ENCODE results near the gene MSI2.
A peak's percentile ranks its signal among the peaks of the same experiment; 100 is the strongest.

Gene MSI2

DNA sequence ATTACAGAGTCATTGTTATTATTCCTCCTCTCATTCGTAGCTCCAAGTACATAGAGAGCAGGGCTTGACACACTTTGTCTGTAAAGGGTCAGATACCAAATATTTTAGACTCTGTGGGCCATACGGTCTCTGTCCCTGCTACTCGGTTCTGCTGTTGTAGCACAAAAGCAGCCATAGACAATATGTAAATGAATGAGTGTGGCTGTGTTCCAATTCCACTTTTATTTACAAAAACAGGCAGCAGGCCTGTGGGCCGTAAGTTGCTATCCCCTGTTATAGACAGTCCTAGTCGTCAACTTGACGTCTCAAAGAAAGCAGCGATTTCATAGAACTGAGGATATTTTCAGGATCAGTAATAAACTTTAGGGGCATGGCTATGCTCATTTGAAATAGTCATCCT lies 161.6 kb downstream of the MSI2 start:
- no peak for DNase-seq (ENCODE audit: low spot score)

DNA sequence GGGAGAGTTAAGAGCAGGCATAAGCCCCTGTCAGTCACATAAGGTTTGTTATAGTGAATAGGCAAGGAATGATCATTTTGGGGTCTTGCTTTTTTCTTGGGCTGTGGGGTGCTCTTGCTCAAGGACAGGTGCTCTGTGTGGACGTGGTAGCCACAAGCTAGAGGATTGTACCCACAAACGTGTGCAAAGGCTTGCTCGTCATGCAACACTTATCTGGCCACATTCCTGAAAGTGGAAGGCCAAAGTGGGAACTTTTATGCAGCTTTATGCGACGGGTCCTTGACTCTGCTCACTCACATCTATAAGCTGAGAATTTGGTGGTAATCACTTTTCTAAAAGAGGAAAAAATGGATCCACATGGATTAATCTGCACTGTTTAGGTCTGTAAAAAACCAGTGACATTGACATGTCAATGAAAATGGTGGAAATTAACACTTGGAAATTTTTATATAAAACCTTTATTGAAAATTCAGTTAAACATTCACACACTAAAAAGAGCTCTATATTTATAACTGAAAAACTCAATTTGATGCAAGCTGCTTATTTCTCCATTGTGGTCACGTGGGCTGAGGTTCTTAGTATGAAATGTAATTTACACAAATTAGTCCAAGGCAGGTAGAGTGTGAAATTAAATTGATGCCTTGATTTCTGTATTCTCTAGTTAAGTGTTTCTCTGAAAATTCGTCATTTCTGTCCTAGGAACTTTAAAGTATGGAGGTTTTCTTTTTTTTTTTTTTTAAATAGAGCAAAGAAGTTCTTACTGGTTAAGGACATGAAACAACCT lies 162.3 kb downstream of the MSI2 start:
- no peak for DNase-seq (ENCODE audit: low spot score)

DNA sequence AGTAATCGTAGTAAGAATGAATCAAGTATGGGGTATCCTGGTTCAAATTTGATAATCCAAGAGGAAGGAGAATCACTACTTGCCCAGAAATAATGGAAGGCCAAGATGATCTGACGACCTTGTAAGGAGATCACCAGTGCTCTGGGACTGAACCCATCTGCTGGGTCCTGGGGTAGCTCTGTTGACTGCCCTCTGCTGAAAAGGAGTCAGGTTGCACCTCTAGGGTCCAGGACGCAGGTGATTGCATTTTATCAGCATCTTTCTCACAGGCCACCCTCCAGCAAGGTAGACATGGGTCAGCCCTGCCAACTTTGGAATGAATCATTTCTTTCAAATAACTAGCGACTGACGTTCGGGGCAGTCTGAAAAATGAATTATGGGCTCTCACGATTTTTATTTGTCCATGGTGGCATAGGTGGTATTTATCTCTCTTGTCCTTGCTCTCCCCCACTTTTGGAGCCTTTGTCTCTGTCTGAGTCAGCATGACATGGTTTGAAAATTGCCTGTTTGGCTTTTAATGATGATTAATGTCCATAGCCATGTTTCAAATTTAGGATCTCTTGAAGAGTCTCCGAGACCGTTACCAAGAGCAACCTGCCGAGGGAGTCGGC lies 163.7 kb downstream of the MSI2 start:
- no peak for DNase-seq (ENCODE audit: low spot score)

DNA sequence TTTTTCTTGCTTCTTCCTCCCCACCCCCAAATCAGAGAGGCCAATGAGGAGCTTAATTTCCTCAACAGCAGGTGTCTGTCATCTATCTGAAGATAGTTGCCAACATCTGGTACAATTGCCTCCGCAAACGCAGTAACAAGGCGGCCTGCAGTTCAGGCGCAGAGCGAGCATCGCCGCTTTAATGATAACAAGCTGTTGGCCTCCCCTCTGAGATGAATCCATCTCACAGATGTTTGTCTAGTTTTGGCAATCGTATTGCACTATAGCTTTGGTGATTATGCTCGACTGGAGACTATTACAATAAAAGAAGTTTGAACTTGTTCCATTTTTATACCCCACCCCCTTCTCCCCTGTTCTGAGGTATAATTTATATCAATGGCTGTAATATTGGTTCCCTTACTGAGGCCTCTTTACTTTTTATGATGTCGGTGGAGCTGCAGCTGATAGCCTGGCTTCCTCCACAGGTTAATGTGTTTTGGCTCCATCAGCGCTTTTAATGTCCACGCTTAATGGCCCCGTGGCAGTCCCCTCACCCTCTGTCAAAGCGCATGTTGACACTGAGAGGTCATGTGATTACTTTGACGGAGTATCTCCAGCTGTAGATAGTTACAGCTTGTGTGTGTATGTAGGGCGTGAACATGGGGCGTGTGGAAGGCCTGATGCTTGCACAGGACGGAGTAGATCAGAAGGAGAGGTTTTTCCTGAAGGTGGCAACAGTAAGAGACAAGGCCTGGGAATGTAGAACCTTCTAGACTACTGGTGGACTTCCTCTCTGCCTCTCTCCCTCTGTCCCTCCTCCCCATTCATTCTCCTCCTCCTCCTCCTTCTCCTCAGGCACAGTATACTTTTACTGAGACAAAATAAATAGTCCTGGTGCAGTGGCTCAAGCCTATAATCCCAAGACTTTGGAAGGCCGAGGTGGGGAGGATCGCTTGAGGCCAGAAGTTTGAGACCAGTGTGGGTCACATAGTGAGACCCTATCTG lies 164.7 kb downstream of the MSI2 start:
- DNase-seq (ENCODE audit: low spot score), result no peak

DNA sequence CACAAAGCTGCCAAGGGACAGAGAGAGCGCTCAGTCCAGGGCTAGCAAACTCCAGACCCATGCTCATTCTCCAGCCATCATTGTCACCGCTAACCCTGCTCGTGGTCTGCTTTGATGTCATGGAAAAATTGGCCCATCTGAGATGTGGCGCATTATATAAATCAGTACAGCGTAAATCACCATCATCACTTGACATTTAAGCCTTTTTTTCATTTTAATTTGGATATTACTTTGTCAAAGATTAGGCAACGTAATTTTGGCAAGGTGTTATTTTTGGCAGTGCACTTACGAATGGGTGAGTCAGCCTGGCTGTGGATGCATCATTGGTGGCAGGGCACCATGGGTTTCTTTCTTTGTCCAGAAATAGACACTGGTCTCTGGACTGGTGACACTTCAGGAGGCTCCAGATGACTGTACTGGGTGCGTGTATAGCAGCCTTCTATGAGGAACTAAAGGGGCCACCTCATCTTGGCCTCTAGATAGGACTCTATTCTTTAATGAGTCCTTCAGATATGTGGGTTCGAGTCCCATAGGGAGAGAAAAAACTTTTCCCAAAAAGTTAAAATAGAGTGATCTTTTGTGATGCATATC lies 166.3 kb downstream of the MSI2 start:
- peak; percentile 50 for DNase-seq (ENCODE audit: low spot score)

DNA sequence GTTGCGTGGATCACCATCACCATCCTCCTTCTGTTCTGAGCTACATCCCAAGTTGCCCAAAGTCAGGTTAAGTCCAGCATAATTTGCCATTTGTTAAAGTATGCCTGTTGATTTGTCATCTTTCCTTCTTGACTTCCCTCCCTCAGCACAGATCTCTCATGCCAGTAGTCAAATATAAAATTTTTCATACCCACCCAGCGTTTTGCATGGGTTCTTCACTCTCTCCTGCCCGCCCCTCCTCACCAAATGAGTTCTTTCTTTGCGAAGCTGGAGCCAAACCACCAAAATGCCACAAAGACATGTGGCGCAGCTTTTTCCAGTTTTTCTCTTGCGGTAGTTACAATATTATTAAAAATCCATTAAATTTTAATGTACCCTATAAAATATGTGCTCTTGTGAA lies 167.2 kb downstream of the MSI2 start:
- no peak for DNase-seq (ENCODE audit: low spot score)

DNA sequence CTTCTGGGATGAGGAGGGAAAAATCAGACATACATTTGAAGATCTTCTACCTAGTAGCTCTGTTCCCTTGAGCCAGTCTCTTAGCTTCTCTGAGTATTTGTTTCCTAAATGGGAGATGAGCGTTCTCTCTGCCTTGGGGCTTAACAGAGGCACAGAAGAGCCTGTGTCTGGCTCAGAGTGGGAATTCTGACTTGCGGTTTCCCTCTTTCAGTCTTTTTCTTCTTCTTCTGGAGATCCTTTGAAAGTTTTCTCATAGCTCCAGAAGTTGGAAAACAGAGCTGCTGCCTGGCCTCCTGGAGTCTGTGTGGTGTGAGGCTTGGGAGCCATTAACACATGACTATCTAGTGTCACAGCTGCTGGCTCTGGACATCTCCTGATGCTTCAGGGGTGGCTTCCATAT lies 167.9 kb downstream of the MSI2 start:
- DNase-seq (ENCODE audit: low spot score), result no peak

DNA sequence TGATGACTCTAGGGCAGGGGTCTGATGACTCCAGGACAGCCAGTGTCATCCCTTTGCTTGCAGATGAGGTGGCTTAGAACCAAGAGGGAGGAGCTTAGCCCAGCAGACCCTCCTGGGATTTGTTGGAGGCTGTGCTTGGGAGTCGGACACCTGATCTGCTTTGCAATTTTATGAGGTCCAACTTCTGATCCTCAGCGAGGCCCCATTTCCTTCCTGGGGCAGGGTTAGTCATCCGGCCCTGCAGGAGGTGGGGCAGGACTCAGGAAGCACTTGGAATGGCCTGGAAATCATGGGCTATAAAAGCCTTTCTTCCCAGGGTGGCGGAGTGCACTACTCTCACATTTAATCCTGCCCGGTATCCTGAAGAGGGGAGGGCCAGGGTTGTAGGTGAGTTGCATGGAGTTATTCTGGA lies 168.5 kb downstream of the MSI2 start:
- DNase-seq (ENCODE audit: low spot score), result no peak

DNA sequence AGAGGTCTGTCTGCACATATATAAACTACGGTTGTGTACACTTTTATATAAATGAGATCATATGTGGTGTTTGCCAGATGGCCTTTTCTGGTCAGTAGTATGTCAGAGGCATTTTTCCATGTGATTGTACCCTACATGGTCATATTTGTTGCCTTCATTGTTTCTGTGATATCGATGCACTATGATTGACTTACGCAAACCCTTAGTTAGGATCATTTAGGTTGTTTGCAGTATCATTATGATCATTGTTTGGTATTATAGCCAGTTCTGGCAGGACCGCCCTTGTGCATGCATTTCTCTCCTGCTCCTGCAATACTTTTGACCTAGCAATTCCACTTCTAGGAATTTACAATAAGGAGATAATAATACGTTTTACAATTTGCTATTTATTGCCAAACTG lies 169.1 kb downstream of the MSI2 start:
- no peak for DNase-seq (ENCODE audit: low spot score)

DNA sequence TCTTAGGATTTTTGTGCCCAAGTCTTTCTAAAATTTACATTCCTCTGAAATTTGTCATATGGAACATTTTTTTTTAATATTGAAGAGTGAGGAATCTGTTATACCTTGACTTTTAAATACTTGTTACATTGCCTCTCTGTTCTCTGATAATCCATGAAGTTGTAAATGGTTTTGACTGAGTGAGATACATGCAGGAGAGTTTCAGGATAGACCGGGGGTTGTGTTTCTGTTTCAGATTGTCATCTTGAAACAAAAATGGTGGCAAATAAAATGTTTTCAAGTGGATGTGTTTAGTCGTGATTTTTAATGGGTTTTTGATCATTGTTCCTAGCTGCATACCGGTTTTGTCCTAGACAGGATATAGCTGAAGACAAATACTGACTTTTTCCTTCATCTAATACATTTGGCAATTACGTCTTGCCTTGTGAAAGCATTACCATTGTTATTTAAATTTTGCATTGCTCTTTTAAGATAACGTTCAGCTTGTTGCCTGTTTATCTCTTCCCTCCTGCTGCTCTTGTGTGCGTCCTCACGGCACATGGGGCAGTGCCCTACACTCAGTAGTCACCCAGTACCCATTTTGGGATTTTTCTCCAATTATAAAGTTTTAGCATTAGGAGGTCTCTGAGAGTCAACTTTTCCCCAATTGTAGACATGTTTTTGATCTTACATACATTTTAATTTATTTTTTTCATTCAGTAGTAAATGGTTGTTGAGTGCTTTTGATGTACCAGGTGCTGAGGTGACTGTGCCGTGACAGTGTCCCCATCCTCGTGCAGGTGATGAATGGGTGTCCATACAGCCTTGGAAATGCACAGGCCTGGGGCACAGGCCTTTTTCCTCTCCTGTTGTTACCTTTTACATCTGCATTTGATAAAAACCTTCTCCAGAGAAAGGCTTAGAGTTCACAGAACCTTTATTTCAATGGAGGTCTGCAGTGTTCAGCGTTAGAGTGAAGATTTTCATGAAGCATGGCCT lies 169.9 kb downstream of the MSI2 start:
- no peak for DNase-seq (ENCODE audit: low spot score)

DNA sequence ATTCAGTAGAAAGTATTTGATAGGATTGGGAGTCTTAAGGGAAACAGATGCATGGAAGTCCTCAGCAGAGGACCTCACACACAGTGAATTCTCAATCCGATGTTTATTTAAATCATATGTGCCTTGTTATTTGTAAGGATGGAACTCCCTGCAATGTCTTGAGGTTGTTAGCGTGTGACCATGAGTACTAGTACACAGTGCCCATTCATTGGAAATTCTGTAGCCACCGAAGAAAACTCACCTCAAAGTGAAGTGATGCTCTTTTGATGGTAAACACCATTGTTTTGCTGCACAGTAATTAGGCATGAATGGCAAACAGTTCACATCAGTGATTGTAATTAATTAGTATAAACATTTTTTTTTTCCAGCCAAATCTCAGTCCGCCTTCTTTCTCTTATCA lies 173.6 kb downstream of the MSI2 start:
- no peak for DNase-seq (ENCODE audit: low spot score)

DNA sequence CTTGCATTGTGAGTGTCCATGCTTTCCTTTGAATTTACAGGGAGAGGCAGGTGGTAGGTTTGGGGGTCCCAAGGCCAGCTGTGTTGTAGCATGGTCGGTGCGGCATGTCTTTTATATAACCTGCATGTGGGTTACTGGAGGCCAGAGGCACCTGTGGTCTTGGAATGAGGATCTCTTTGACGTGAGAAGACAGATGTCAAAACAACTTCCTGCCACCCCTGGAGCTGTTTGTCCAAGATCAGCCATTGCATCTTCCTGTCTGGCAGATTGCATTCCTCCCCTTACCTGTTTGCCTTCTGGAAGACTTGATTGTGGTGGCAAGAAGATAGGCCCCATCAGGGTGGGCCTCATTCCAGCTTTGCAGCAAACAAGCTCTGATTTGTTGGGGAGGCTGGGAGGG lies 175.1 kb downstream of the MSI2 start:
- DNase-seq (ENCODE audit: low spot score), result no peak

DNA sequence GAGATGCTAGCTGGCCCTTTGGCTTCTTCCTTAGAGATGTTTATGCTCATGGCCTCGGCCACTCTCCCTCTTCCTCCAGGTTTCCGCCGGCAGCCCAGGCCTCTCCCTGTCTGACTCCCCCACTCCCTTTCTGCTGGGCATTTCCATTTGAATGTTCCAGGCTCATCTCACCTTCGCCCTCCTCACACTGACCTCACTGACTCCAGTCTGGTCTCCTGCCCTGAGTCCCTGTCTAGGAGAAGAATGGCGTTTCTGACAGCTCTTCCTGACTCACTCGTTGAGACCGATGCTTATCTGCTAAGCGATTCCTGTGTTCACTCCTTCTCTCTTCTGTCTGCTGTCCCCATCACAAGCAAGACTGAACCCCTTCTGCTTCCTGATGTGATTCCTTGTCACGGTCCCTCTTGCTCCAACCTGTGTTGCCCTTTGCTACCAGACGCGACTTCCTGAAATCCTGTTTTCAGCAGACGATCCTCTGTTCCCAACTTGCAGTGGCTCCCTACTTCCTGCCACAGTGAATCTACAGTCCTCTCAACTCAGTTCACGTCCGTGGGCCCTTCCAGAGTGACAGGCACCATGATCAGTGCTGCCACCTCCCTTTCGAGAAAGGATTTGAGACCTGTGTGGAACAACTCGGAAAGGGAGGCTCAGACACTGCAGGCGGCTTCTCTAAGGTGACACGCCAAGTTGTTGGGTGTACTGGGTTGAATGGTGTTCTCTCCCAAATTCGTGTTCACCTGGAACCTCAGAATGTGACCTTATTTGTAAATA lies 176.4 kb downstream of the MSI2 start:
- no peak for DNase-seq (ENCODE audit: low spot score)

DNA sequence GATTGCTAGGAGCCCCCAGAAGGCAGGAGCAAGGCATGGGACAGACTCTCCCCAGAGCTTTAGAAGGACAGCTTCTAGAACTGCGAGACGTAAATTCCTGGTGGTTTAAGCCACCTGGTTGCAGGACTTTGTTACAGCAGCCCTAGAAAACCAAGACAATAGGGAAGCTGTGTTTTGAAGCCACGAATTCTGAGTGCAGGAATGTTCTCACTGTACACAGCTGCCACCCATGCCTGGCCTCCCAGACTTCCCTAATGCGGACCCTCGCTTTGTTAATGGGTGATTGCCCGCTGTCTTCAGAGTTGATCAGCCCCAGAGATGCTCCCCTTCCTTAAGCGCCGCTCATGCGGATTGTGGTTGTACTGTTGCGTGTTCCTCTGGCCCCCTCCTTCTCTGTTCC lies 177.1 kb downstream of the MSI2 start:
- no peak for DNase-seq (ENCODE audit: low spot score)

DNA sequence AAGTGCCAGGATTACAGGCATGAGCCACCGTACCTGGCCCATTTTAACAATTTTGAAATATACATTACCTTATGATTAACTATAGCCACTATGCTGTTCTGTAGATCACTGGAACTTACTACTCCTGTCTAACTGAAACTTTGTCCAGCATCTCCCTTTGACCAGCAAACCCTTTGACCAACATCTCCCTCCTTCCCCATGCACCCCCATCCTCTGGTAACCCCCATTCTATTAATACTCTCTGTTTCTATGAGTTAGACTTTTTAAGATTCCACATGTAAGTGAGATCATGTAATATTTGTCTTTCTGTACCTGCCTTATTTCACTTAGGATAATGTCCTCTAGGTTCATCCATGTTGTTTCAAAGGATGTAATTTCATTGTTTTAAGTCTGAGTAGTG lies 178.0 kb downstream of the MSI2 start:
- DNase-seq (ENCODE audit: low spot score), result no peak

DNA sequence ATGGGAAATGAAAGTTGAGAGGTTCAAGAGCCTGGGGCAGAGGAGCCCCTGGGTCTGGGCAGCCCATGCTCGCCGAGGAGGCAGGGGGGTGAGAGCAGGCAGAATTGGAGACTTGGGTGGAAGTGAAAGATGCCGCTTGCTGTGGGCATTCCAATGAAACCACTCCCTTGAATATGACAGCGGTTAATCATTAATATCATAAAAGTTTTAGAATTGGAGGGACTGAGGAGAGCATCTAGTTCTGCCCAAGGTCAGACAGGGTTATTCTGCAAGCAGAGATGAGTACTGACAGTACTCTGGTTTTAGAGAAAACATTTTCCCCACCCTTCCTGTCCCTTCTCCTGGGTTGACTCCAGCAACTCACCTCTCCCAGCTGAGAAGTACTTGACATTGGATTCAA lies 180.2 kb downstream of the MSI2 start:
- no peak for DNase-seq (ENCODE audit: low spot score)

DNA sequence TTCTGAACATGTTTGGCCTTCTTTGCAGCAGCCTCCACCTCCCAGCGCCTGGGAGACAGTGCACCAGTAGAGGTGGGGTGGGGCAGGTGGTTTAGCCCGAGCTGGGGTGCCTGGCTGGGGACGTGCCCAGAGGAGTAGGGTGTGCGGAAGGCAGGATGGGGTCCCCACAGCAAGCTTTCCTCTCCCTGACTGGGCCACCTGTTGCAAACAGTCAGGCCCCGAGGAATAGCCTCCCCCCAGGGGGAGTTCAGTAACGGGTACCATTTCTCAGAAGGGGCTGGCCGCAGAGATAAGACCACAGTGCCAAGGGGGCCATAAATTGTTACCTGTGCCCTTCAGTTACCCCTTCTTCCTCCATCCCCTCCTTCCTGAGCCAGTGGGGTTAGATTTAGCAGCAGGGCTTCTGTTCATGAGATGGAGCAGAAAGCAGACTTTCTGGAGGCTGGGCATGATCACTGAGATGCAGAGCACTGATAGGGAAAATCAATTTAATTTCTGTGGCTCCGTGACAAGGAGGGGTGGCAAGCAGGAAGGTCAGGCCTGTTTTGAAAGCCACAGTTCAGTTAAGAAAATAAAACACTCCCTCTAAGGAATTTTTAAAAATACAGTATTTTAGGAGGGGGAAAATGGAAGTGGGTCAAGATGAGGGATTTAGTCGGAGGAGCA lies 181.9 kb downstream of the MSI2 start:
- DNase-seq (ENCODE audit: low spot score), result no peak

DNA sequence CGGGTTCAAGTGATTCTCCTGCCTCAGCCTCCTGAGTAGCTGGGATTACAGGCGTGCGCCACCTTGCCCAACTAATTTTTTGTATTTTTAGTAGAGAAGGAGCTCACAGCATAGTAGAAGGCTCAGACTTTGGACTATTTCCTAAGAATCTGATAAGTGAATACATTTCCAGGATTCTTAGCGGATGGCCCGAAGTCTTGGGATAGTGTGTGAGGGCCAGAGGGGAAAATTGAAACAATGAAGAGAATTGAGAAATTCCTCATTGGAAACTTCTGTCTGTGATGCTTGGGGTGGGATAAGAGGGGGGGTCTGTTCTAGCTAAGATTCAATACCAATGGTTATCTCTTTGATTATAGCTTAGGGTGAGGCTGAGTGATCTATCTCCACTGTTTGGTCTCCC lies 183.3 kb downstream of the MSI2 start:
- DNase-seq (ENCODE audit: low spot score), result no peak

DNA sequence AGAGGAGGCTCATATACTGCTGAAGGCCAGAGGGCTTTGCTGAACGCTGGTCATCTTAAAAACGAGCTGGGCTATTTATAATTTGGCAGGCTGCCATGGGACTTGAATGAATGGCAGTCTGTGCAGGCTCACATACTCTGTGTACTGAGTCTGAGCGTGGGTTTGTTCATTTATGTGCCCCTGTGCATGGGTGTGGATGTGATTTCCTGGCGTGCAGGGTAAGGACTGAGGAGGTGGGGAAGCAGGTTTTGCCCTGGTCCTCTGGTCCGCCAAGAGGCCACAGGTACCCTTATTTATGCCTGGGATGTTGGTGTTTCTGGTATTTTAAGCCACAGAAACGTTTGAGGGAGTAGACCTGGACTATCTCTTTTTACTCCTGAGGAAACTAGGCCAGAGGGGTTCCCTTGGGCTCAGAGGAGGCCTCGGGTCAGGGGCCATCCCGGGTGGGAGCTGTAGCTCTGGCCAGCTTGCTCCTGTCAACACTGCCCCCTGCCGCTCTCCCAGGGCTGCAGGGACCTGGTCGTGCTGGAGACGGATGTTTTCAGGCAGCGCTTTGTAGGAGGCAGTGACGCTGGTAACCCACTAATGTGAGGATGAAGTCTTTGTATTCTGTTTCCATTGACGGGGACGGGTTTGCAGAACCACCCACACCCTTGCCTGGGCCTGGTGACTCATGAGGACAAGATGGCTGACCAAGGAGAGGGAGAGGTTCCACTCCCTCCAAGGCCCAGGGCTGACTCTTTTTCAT lies 184.4 kb downstream of the MSI2 start:
- DNase-seq (ENCODE audit: low spot score), result peak; percentile 75
